HepG2 (cell line): ENCODE data around the gene CKMT1A. TPM values are rescaled to one million over a fixed set of nuclear protein-coding genes. Genes with fewer than 3 reads are reported as not detected.
"Not testable (repeated sequence)": the region's sequence is repeated elsewhere in the genome, so short reads cannot be mapped to it uniquely, and the experiment has no call there.

Experiments used
- ESRRA ChIP-seq: sonication (generic); formaldehyde crosslinking; IDR thresholded peaks from 2 replicates; pipeline ENCODE4 v1.5.1; 2020; ENCODE audit warnings: mild to moderate bottlenecking, low read depth, missing genetic modification reagents
- GABPB1 ChIP-seq: IDR thresholded peaks from 2 replicates; pipeline ENCODE4 v1.6.1; 2016; ENCODE audit warnings: mild to moderate bottlenecking, missing genetic modification reagents, moderate library complexity, missing compliant biosample characterization
- KDM5B ChIP-seq: sonication (generic); formaldehyde crosslinking; IDR thresholded peaks from 2 replicates; pipeline ENCODE4 v1.4.0; 2020; ENCODE audit warnings: missing genetic modification reagents, mild to moderate bottlenecking, borderline replicate concordance
- SMAD1 ChIP-seq: sonication (generic); formaldehyde crosslinking; IDR thresholded peaks from 2 replicates; pipeline ENCODE4 v1.4.0; 2020; ENCODE audit warnings: missing genetic modification reagents, low read depth, mild to moderate bottlenecking, borderline replicate concordance
- SP1 ChIP-seq, 2 experiments: fragments of 450-650 bp in 1 of 2; sonication (generic) in 1 of 2; formaldehyde crosslinking in 1 of 2; IDR thresholded peaks; 2 replicates each; pipeline versions ENCODE4 v1.4.0 to v1.6.1; 2016 to 2020; ENCODE audit warnings: missing genetic modification reagents in 1 of 2
- ZBTB38 ChIP-seq: sonication (generic); formaldehyde crosslinking; IDR thresholded peaks from 2 replicates; pipeline ENCODE4 v1.5.1; 2020; ENCODE audit warnings: mild to moderate bottlenecking, missing genetic modification reagents
- polyA plus RNA-seq, 8 experiments: library from polyadenylated mRNA; depleted of rRNA in 3 of 8; stranded (reverse) in 7 of 8; unstranded in 1 of 8; fragments of >200 nt; fragmentation: Illumina TruSeq in 4 of 8; extraction: Trizol in 4 of 8; gene quantifications; 2 replicates each; pipeline versions ENCODE4 v1.2.1 to v1.2.3, GENCODE V29; 2011 to 2016; ENCODE audit warnings: low read depth in 4 of 8, missing spikeins in 1 of 8, mixed read lengths in 1 of 8; ENCODE audit not compliant: insufficient read depth in 1 of 8
- total RNA-seq, 5 experiments: library from RNA; depleted of rRNA; stranded (reverse); fragments of >200 nt; fragmentation: Illumina TruSeq; extraction: Trizol; gene quantifications; 2 replicates each; pipeline ENCODE4 v1.2.3, GENCODE V29; 2016; ENCODE audit warnings: low read depth in 1 of 5
- TF ChIP-seq, protein P1 (sequence below): sonication (generic); formaldehyde crosslinking; IDR thresholded peaks from 2 replicates; pipeline ENCODE4 v1.8.1; 2023; ENCODE audit warnings: mild to moderate bottlenecking, inconsistent platforms, moderate library complexity, missing genetic modification reagents, borderline replicate concordance
- TF ChIP-seq, protein P2 (sequence below), 2 experiments: sonication (generic) in 1 of 2; formaldehyde crosslinking in 1 of 2; IDR thresholded peaks; 2 replicates each; pipeline versions ENCODE4 v1.4.0 to v1.6.1; 2016 to 2020; ENCODE audit warnings: borderline replicate concordance in 1 of 2, low read depth in 1 of 2, mild to moderate bottlenecking in 1 of 2, missing genetic modification reagents in 1 of 2
- TF ChIP-seq, protein P3 (sequence below): sonication (generic); formaldehyde crosslinking; IDR thresholded peaks from 2 replicates; pipeline ENCODE4 v1.4.0; 2020; ENCODE audit warnings: missing genetic modification reagents
- TF ChIP-seq, protein P4 (sequence below): IDR thresholded peaks from 2 replicates; pipeline ENCODE4 v1.6.1; 2016; ENCODE audit warnings: mild to moderate bottlenecking
- TF ChIP-seq, protein P5 (sequence below): IDR thresholded peaks from 2 replicates; pipeline ENCODE4 v1.6.1; 2016; ENCODE audit warnings: missing genetic modification reagents, missing compliant biosample characterization
- TF ChIP-seq, protein P6 (sequence below): sonication (generic); formaldehyde crosslinking; IDR thresholded peaks from 2 replicates; pipeline ENCODE4 v1.4.0; 2020; ENCODE audit warnings: missing genetic modification reagents
- TF ChIP-seq, protein P7 (sequence below): sonication (generic); formaldehyde crosslinking; IDR thresholded peaks from 2 replicates; pipeline ENCODE4 v1.5.0; 2020; ENCODE audit warnings: missing genetic modification reagents

The CKMT1A gene
- total and polyA plus RNA-seq, 2 of the 13 experiments (the other 11 are each of a cell fraction or from before 2014, with no cell fraction given): 0.13 to 0.46 TPM

DNA sequence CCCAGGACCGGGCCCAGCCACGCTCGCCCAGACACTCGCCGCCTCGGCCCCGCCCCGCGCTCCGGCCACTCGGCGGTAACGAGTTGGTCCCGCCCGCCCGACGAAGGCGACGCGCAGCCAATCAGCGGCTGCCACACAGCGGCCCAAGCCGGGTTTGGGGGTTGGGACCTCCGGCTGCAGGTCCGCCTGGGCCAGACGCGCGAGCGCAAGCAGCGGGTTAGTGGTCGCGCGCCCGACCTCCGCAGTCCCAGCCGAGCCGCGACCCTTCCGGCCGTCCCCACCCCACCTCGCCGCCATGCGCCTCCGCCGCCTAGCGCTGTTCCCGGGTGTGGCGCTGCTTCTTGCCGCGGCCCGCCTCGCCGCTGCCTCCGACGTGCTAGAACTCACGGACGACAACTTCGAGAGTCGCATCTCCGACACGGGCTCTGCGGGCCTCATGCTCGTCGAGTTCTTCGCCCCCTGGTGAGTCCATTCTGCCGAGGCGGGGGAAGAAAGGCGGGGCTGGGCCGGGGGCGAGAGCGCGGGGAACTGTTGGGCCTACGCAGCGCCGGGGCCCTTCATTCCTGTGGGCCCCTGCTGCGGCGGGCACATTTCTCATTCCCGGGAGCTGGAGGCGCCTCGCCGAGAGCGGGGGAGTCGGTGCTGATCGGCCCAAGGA lies 52.7 kb downstream of the CKMT1A start, which contains the start of gene PDIA3 (continued):
- peak; percentile 63; the same call in 1 of the 2 replicates for TF ChIP-seq ESRRA
- TF ChIP-seq, protein P1, sequence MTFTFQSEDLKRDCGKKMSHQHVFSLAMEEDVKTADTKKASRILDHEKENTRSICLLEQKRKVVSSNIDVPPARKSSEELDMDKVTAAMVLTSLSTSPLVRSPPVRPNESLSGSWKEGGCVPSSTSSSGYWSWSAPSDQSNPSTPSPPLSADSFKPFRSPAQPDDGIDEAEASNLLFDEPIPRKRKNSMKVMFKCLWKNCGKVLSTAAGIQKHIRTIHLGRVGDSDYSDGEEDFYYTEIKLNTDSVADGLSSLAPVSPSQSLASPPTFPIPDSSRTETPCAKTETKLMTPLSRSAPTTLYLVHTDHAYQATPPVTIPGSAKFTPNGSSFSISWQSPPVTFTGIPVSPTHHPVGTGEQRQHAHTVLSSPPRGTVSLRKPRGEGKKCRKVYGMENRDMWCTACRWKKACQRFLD: peak; percentile 91
- TF ChIP-seq, protein P2, sequence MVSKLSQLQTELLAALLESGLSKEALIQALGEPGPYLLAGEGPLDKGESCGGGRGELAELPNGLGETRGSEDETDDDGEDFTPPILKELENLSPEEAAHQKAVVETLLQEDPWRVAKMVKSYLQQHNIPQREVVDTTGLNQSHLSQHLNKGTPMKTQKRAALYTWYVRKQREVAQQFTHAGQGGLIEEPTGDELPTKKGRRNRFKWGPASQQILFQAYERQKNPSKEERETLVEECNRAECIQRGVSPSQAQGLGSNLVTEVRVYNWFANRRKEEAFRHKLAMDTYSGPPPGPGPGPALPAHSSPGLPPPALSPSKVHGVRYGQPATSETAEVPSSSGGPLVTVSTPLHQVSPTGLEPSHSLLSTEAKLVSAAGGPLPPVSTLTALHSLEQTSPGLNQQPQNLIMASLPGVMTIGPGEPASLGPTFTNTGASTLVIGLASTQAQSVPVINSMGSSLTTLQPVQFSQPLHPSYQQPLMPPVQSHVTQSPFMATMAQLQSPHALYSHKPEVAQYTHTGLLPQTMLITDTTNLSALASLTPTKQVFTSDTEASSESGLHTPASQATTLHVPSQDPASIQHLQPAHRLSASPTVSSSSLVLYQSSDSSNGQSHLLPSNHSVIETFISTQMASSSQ (IDR thresholded peaks at IDR 0.05; ENCODE audit: low read depth): not testable (repeated sequence)
- TF ChIP-seq, protein P2 (CRISPR knock-in tag; IDR thresholded peaks at IDR 0.05; ENCODE audit: borderline replicate concordance): peak; percentile 74
- peak; percentile 64; the same call in 1 of the 2 replicates for TF ChIP-seq SMAD1 (CRISPR knock-in tag)
- TF ChIP-seq GABPB1: peak; percentile 80
- TF ChIP-seq ZBTB38 (CRISPR knock-in tag): peak; percentile 86
- TF ChIP-seq, protein P3, sequence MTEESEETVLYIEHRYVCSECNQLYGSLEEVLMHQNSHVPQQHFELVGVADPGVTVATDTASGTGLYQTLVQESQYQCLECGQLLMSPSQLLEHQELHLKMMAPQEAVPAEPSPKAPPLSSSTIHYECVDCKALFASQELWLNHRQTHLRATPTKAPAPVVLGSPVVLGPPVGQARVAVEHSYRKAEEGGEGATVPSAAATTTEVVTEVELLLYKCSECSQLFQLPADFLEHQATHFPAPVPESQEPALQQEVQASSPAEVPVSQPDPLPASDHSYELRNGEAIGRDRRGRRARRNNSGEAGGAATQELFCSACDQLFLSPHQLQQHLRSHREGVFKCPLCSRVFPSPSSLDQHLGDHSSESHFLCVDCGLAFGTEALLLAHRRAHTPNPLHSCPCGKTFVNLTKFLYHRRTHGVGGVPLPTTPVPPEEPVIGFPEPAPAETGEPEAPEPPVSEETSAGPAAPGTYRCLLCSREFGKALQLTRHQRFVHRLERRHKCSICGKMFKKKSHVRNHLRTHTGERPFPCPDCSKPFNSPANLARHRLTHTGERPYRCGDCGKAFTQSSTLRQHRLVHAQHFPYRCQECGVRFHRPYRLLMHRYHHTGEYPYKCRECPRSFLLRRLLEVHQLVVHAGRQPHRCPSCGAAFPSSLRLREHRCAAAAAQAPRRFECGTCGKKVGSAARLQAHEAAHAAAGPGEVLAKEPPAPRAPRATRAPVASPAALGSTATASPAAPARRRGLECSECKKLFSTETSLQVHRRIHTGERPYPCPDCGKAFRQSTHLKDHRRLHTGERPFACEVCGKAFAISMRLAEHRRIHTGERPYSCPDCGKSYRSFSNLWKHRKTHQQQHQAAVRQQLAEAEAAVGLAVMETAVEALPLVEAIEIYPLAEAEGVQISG (CRISPR knock-in tag): peak; percentile 81
- TF ChIP-seq, protein P4, sequence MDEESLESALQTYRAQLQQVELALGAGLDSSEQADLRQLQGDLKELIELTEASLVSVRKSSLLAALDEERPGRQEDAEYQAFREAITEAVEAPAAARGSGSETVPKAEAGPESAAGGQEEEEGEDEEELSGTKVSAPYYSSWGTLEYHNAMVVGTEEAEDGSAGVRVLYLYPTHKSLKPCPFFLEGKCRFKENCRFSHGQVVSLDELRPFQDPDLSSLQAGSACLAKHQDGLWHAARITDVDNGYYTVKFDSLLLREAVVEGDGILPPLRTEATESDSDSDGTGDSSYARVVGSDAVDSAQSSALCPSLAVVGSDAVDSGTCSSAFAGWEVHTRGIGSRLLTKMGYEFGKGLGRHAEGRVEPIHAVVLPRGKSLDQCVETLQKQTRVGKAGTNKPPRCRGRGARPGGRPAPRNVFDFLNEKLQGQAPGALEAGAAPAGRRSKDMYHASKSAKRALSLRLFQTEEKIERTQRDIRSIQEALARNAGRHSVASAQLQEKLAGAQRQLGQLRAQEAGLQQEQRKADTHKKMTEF (CRISPR knock-in tag): peak; percentile 89
- TF ChIP-seq, protein P5, sequence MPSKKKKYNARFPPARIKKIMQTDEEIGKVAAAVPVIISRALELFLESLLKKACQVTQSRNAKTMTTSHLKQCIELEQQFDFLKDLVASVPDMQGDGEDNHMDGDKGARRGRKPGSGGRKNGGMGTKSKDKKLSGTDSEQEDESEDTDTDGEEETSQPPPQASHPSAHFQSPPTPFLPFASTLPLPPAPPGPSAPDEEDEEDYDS (CRISPR knock-in tag): peak; percentile 95
- TF ChIP-seq KDM5B (CRISPR knock-in tag): peak; percentile 79
- TF ChIP-seq, protein P6, sequence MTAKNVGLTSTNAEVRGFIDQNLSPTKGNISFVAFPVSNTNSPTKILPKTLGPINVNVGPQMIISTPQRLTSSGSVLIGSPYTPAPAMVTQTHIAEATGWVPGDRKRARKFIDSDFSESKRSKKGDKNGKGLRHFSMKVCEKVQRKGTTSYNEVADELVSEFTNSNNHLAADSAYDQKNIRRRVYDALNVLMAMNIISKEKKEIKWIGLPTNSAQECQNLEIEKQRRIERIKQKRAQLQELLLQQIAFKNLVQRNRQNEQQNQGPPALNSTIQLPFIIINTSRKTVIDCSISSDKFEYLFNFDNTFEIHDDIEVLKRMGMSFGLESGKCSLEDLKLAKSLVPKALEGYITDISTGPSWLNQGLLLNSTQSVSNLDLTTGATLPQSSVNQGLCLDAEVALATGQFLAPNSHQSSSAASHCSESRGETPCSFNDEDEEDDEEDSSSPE (CRISPR knock-in tag): peak; percentile 70
- TF ChIP-seq, protein P7, sequence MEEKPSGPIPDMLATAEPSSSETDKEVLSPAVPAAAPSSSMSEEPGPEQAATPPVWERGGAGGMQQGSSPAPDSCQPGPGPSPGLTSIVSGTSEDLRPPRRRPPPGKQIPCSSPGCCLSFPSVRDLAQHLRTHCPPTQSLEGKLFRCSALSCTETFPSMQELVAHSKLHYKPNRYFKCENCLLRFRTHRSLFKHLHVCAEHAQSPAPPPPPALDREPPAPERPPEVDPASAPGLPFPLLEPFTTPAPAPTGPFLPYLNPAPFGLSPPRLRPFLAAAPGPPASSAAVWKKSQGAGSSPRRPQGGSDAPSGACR (CRISPR knock-in tag): peak; percentile 50; the same call in 1 of the 2 replicates
- TF ChIP-seq SP1 (IDR thresholded peaks at IDR 0.05): not testable (repeated sequence)
- TF ChIP-seq SP1 (CRISPR knock-in tag; IDR thresholded peaks at IDR 0.05): peak; percentile 63
